HG03108 (cell line): ENCODE results near the gene ERC1.
A peak's percentile ranks its signal among the peaks of the same experiment; 100 is the strongest.

Experiments
- ATAC-seq: cut with Tn5 transposase; IDR thresholded peaks from one replicate; pipeline ENCODE4 v1.9.1; 2021; ENCODE audit warnings: moderate library complexity; ENCODE audit not compliant: unreplicated experiment

The ERC1 gene

DNA sequence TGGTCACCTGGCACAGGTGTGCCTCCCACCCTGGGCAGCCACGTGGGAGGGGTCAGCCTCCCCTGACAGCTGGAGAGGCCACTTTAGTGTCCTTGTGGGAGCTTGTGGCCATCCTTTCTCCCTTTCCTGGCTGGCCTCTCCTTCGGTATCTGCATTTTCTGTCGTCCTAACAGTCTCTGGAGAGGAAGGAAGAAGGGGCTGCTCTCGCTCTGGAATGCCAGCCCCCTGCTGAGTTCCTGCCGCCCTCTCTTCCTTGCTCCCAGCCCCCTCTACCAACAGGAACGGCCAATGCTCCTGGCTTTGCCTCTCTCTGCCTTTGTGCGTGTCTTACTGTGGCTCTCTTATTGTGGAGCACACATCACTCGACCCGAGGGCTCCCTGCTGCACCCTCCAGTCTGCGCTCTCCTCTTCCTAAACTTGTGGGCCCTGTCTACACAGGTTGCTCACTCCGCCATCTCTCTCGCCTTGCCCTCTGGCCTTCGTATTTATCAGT is 532.6 kb downstream of the ERC1 start:
- ATAC-seq, result no peak

- no peak for ATAC-seq
Observed at GRCh38 chr12:1525858-1526257, 534.8 kb downstream of the ERC1 start.

GRCh38 chr12:1527789-1528188 is 536.8 kb downstream of the ERC1 start:
- no peak for ATAC-seq

DNA sequence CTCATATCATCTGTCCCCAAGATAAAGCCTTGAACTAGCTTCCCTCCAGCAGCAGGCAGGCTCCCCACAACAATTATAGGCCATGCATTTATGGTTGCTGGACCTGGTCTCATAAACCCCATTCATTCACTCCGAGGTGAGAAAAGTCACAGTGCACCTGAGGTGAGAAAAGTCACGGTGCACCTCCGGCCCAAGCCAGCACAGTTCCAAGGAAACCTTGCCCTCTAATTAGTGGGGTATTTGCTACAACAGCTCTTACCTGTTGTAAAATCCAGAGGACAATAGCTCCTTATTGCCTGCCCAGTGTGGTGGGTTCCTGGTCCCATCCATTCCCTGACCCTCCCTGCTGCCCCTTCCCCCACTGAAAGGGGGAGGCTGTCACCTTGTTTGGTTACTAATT is 537.8 kb downstream of the ERC1 start:
- no peak for ATAC-seq

DNA sequence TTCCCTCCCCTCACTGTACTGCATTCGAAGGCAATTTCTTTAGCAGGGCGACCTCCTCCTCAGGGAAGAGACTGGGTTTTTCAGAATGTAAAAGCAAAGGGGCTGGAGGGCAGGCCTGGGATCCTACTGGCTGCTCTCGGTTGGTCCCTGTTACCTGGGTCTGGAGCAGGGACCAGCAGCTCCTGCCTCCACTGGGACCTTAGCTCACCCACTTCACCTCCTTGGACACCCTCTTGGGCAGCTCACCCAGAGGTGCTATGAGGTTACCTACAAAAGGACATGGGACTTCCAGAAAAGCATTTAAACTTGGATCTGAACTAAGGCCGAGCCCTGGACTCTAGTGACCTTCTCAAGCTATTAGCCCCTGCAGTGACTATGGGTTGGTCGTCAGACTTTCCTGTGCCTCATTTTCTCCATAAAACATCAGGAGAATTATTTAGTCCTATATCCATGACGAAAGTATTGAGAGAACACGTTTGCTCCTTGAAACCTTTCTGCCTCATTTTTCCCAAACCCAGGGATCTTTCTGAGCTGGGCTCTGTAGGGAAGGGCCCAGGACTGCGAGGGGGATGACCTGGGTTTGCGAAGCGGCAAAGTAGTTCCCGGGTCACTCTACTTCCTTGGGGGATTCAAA is 538.3 kb downstream of the ERC1 start:
- no peak for ATAC-seq

GRCh38 chr12:1529862-1530591 is 539.0 kb downstream of the ERC1 start:
- ATAC-seq, result no peak

DNA sequence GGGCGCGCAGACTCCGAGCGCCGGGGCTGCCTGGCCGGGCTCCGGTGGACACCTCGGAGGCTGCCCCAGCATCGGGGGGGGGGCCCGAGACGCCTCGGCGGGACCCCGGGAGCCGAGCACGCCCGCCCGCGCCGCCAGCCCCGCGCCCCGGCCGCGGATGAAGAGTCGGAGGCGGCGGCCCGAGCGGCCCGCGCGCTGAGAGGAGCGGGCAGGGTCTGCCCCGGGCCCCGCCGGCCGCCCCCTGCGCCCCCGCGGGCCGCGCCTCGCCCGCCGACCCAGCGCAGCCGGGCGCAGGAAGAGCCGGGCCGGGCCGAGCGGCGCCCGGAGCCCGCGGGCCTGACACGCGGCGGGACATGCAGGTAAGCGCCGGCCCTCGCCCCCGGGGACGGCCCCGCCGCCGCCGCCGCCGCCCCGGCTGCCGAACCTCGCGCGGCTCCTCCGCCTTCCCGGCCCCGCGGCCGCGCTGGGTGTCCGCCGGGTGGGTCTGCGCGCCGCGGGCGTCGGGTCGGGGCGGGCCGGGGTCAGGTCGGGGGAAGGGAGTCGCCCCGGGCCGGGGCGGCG is 539.6 kb downstream of the ERC1 start:
- no peak for ATAC-seq

DNA sequence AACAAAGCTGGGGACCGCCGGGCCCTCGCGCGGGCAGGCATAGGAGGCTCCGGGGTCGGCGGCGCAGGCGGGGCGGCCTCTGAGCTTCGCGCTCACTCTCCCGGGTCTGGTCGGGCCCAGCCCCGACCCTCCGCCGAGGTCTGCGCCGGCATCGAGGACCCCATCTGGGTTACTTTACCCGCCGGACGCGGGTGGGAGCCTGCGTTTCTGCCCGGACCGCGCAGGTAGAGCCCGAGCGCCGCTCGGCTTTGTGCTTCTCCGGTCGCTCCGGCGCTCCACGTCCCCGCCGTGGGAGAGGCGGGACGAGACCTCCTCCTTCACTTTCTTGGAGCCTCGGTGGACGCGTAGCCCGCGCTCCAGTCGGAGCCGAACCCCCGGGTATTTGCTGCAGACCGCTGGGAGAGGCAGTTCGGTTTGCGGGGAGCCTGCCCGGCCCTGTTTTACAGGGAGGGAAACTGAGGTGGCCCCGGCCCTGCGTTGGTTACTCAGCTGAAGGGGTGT is 540.2 kb downstream of the ERC1 start:
- ATAC-seq, result no peak

DNA sequence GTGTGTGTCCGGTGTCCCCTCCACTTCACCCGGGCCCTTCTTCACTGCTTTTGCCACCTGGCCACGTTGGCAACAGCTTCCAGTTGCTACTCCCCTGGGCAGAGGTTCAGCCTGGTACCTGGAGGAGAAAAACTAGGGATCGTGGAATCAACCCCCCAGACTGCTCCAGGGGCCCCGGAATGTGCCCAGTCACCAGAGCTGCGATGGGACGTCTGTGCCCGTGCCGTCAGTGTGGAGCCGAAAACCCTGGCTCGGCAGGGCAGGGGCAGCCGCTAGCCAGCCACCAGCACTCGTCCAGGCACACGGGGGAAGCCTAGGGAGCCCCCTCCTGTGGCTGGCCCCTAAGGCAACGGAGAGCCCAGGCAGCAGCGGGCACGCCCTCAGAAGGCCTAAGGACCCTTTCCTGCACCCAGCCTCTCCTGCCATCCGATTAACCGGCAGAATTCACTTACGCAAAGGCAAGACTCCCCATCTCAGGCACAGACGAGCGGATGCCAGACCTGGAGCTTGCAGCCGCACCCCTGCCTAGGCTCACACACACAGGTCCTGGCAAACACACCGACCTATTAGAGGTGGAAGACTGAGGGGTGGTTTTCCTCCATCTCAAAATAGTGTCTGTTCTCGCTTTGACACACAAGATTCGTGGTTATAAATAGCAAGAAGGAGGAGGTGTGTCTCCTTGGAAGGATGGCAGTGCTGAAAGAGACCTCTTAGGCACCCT is 540.8 kb downstream of the ERC1 start:
- ATAC-seq, result no peak

DNA sequence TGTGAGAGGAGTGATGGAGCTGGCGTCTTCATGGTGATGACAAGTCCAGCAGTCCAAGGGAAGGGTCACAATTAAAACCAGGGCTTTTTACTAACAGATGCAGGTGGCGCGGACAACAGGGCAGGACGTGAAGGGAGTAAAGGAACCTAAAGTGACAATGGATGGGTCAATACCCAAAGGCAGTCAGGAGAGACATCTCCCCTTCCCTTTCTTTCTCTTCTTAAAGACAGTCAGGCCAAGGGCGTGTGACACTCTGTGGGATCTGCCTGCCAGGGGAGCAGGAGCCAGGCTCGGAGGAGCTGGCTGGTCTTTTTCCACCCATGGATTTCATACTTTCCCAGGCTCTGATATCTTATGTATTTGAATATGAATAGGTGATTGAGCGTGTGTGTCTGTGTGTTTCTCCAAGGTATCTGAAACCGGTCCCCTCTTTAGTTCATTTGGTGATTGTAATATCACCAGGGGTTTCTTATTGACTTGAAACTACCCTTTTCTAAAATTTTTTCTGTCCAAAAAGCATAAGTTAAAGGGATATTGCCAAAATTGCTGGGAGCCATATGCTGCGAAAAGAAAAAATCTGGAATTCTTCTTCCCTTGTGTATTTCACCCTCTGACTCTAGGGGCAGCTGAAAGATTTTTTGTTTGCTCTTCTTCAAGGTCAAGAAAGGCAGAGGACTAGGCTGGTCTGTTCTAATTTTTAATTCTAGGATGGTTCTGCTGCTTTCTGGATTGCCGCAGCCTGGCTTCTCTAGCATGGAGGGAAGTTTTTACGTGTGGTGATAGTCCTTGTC is 541.5 kb downstream of the ERC1 start:
- ATAC-seq, result no peak

DNA sequence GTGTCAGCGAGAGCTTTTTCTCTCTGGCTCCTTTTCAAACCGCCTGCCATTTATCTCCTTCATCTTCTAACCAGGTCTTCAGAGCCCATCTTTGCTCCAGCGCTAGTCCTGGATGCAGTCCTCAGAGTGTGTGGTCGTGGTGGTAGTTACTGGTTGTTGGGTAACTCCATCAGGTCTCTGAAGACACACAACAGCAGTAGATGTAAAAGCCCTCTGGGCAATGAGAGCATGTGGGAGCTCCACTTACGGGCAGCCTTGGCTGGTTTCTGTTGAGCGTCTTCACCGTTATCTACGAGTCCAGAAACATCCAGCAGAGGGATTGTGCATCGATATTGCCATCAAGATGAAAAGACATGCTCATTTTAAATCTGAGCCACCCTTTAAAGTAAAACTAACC is 542.2 kb downstream of the ERC1 start:
- peak; percentile 1 for ATAC-seq

- ATAC-seq, result peak; percentile 50
Observed at GRCh38 chr12:1533602-1534304, 542.7 kb downstream of the ERC1 start.

DNA sequence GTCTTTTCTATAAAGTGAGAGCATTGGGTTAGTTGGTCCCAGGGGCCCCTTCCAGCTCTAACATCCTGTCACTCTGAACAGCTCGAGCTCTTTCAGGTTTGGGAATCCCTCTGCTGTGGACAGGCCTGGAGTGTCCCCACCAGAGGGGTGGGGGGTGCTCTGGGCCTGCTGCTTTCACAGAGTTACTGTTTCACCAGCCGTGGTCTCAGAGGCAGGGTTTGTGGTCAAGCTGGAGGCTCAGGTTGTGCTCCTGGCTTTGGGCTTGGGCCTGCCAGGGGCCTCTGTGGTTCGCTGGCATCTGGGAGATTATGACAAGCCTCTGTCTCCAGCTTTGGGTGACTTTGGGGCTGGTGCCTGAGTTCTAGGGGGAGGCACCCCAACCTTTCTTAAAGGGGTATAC is 543.7 kb downstream of the ERC1 start:
- ATAC-seq, result peak; percentile 23

DNA sequence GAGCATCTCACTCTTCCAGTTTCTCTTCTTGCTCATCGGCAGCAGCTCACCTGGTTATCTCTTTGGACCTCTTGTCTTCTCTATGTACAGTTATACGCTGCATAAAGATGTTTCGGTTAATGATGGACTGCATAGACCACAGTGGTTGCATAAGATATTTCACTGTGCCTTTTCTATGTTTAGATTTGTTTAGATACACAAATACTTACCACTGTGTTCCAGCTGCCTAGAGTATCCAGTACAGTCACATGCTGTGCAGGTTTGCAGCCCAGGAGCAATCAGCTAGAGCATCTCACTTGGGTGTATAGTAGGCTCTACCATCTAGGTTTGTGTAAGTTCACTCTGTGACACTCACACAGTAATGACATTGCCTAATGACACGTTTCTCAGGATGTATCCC is 545.8 kb downstream of the ERC1 start:
- no peak for ATAC-seq

GRCh38 chr12:1539135-1539534 is 548.1 kb downstream of the ERC1 start:
- ATAC-seq, result no peak

GRCh38 chr12:1540690-1541089 is 549.7 kb downstream of the ERC1 start:
- no peak for ATAC-seq

- ATAC-seq, result no peak
Observed at GRCh38 chr12:1542599-1542998, 551.6 kb downstream of the ERC1 start.

GRCh38 chr12:1544996-1545700 is 554.1 kb downstream of the ERC1 start:
- ATAC-seq, result no peak
